GM12874 (cell line): ENCODE results near the gene MPRIP.

Source experiments
- CTCF ChIP-seq: IDR thresholded peaks from 2 replicates; pipeline ENCODE4 v1.5.1; 2011; ENCODE audit warnings: low read depth, mild to moderate bottlenecking, control low read depth, low read length, moderate library complexity; ENCODE audit not compliant: insufficient read depth

Gene MPRIP

GRCh38 chr17:17179371-17179827, 137.1 kb downstream of the MPRIP start:
- no peak for TF ChIP-seq CTCF

- TF ChIP-seq CTCF = no peak
Measured at GRCh38 chr17:17180141-17180603, 137.9 kb downstream of the MPRIP start.

DNA sequence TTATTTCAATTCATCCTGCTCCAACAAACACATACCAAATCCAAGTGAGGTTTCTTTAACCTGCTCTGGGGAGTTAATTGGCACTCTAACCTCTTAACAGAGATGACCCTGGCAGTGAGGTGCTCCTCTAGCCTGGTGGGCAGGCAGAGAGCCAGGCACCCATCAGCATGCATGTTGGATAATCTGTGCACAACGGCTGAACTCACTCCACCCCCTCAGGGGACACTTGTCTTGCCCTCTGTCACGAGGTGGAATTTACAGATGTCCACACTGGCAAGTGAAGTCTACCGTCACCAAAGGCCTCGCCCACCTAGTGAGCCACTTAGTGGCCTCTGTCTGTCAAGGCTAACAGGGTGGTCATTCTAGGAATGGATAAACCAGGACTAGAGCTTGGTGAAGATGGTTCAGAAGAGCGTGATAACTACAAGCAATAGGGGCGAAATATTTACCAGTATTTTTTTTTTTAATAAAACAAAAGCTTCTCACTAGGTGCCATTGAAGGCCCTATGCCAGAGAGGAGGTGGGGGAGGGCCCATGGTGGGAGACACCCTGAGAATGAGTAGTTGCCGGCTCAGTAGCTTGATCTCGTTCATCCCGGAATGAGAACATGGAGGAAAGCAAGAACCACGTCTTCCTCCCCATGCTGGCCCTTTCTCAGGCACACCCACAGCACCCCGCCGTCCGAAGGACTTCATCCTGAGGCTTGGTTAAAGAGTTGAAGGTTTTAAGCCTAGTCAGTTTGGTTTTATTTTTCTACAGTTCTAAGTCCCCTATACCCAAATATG, 138.7 kb downstream of the MPRIP start:
- TF ChIP-seq CTCF = no peak

- TF ChIP-seq CTCF = no peak
Measured at GRCh38 chr17:17181666-17182597, 139.7 kb downstream of the MPRIP start.

- TF ChIP-seq CTCF = no peak
Measured at GRCh38 chr17:17182598-17183136, 140.4 kb downstream of the MPRIP start.

GRCh38 chr17:17183744-17184143, 141.5 kb downstream of the MPRIP start:
- no peak for TF ChIP-seq CTCF

DNA sequence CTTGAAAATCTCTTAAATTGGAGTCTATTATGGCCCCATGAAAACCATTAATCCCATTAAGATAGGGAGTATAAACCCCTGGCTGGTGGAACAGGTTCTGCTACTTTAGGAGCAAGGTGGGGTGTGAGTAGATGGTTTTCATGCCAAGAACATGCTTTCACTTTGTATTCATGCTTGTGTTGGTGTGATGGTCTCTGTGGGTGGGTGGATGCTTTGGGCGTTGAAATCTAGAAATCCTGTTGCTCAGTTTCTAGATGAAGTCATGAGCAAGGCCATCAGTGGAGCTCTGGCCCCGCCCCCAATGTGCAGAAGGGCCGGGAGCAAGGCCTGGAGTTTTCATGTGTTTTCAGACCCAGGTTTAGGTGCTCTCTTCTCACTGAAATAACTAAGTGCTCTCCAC, 143.8 kb downstream of the MPRIP start:
- no peak for TF ChIP-seq CTCF
